Measurements from ENCODE around the gene STK39. TPM values are rescaled to one million over a fixed set of nuclear protein-coding genes. Genes with fewer than 3 reads are reported as not detected.

Gene STK39
- polyA plus RNA-seq, 1 donor from 2014 or later = 9.5 TPM

GRCh38 chr2:168180914-168181313, 66.5 kb downstream of the STK39 start:
- Histone ChIP-seq H4K20me1 (ENCODE audit: insufficient read depth) (no peaks in the 10 kb centered on the region), H3K27ac (ENCODE audit: low read length) (no peak overlapping the region)

GRCh38 chr2:168180483-168180882, 66.9 kb downstream of the STK39 start:
- H2AFZ ChIP-seq (ENCODE audit: low read depth, low read length) = no peak overlapping the region
- H3K4me3 ChIP-seq (ENCODE audit: low read length) = no peak overlapping the region
- H3K79me2 ChIP-seq (replicated peaks; ENCODE audit: insufficient read depth, low read length) = peaks cover 9% of the 10 kb centered on the region

More at GRCh38 chr2:168180914-168181313, 66.5 kb downstream of the STK39 start:
- no peaks in the 10 kb centered on the region for H3K27me3 ChIP-seq (ENCODE audit: insufficient read depth, low read depth, low read length)
- H3K9me2 ChIP-seq (ENCODE audit: insufficient read depth, low read length) = no peaks in the 10 kb centered on the region
- H3F3A ChIP-seq (ENCODE audit: insufficient read depth, low read length, poor library complexity, severe bottlenecking) = no peaks in the 10 kb centered on the region
- H3K79me2 ChIP-seq (replicated peaks; ENCODE audit: insufficient read depth, low read length) = peaks cover 9% of the 10 kb centered on the region
- H3K9me3 ChIP-seq (ENCODE audit: low read length) = no peaks in the 10 kb centered on the region
- H3K4me2 ChIP-seq (ENCODE audit: low read length) = no peak overlapping the region
- no peak overlapping the region for H2AFZ ChIP-seq (ENCODE audit: low read depth, low read length)
- no peak overlapping the region for H3K9ac ChIP-seq (ENCODE audit: low read length)
- no peaks in the 10 kb centered on the region for H3K36me3 ChIP-seq (ENCODE audit: insufficient read depth, low read length)
- TF ChIP-seq SMC3 (conservative IDR thresholded peaks at IDR 0.05; ENCODE audit: poor library complexity) = no peak
- TF ChIP-seq MXI1 (conservative IDR thresholded peaks at IDR 0.05; ENCODE audit: poor library complexity, severe bottlenecking) = no peak
- TF ChIP-seq RAD21 (conservative IDR thresholded peaks at IDR 0.05) = no peak
- no peak for TF ChIP-seq REST (IDR thresholded peaks at IDR 0.05; ENCODE audit: borderline replicate concordance)
- no peak for TF ChIP-seq TAF1 (IDR thresholded peaks at IDR 0.05; ENCODE audit: low read depth)
- TF ChIP-seq EP300 (conservative IDR thresholded peaks at IDR 0.05; ENCODE audit: poor library complexity, severe bottlenecking) = no peak
- H3K4me3 ChIP-seq (ENCODE audit: low read length) = no peak overlapping the region

More at GRCh38 chr2:168180483-168180882, 66.9 kb downstream of the STK39 start:
- H3K4me2 ChIP-seq (ENCODE audit: low read length) = no peak overlapping the region
- H3F3A ChIP-seq (ENCODE audit: insufficient read depth, low read length, poor library complexity, severe bottlenecking) = no peaks in the 10 kb centered on the region
- H3K36me3 ChIP-seq (ENCODE audit: insufficient read depth, low read length) = no peaks in the 10 kb centered on the region
- no peak overlapping the region for H3K9ac ChIP-seq (ENCODE audit: low read length)
- no peaks in the 10 kb centered on the region for H3K27me3 ChIP-seq (ENCODE audit: insufficient read depth, low read depth, low read length)
- no peaks in the 10 kb centered on the region for H4K20me1 ChIP-seq (ENCODE audit: insufficient read depth)
- TF ChIP-seq REST (IDR thresholded peaks at IDR 0.05; ENCODE audit: borderline replicate concordance) (no peak), TAF1 (IDR thresholded peaks at IDR 0.05; ENCODE audit: low read depth) (no peak), SMC3 (conservative IDR thresholded peaks at IDR 0.05; ENCODE audit: poor library complexity) (no peak)
- H3K9me2 ChIP-seq (ENCODE audit: insufficient read depth, low read length) = no peaks in the 10 kb centered on the region
- no peak overlapping the region for H3K27ac ChIP-seq (ENCODE audit: low read length)
- H3K9me3 ChIP-seq (ENCODE audit: low read length) = no peaks in the 10 kb centered on the region
